Fibroblast of peridontal ligament (primary cell): Measurements from ENCODE around the gene DCAKD.

Experiments used
- DNase-seq: peaks from one replicate; pipeline ENCODE4 v3.0.0-alpha.2; 2010; ENCODE audit errors: extremely low read depth

The DCAKD gene

GRCh38 chr17:45004388-45004787 is 47.0 kb downstream of the DCAKD start:
- DNase-seq: no peak

- DNase-seq: no peak
Observed at GRCh38 chr17:45003877-45004276, 47.6 kb downstream of the DCAKD start.

- no peak for DNase-seq
Observed at GRCh38 chr17:45001310-45001709, 50.1 kb downstream of the DCAKD start.

- no peak for DNase-seq
Observed at GRCh38 chr17:44999433-44999832, 52.0 kb downstream of the DCAKD start.

DNA sequence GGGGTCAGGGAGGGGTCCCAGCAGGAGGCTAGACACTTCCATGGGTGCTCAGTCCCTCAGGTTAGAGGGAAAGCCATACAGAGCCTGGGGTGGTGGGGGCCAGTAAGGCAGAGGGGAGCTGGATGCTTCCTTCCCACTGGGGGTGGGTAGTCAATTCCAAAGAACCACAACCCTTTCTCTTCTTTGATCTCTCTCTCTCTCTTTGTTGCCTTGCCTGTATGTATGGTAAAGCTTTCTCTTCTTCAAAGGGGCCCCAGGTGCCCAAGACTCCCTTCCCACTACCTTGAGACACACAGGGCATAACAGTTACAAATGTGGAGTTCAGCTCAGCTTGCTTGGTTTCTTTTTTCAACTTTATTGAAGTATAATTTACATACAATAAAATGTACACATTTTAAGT is 52.8 kb downstream of the DCAKD start:
- DNase-seq: no peak

DNA sequence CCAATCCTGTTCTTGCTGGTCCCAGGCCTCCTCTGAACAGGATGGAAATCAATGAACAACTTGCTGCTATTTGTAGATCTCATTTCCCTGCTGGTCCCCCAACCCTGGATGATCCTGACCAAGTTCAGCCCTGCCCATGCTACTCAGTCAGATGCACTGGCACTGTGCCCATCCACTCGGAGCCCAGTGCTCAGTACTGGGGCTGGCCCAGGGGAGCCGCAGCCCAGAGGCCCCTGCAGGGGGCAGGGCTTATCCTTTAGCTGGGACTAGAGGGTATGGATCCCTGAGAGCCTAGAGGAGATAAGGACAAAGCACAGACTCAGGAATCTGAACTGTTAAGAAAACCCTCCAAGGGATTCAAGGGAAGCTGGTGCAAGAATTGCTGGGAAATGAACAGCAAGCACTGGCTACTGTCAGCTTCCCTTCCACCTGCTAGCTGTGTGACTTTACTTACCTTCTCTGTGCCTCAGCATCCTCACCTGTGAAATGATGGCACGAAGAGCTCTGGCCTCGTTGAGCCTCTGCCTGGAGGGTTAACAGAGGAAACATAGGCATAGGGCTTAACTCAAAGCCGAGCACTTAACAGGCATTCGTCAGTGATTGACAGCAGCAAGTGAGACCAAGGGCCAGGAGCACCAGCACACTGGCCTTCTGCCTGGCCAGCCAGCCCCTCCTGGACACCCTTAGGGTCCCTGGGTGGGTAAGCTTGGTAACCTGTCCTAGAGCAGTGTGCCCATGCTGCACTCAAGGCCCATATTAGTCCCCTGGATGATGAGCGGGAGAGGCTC is 53.5 kb downstream of the DCAKD start:
- no peak for DNase-seq

DNA sequence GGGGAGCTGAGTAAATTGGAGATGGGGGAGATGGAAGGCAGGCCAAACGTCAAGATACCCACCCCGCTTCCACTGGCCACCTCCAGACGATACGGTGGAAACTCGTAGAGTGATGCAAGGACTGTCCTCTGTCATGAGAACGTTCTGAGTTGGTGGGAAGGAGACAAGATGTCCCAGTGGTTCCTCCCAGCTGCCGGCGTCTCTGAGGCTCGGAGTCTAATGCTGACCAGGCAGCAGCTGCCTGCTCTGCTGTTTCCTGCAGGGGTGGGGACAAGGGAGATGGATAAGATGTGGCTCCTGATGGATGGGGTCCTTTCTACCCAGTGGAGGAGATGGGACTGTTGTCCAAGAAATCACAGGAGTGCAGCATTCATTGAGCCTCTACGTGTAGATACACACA is 55.1 kb downstream of the DCAKD start:
- DNase-seq: no peak

DNA sequence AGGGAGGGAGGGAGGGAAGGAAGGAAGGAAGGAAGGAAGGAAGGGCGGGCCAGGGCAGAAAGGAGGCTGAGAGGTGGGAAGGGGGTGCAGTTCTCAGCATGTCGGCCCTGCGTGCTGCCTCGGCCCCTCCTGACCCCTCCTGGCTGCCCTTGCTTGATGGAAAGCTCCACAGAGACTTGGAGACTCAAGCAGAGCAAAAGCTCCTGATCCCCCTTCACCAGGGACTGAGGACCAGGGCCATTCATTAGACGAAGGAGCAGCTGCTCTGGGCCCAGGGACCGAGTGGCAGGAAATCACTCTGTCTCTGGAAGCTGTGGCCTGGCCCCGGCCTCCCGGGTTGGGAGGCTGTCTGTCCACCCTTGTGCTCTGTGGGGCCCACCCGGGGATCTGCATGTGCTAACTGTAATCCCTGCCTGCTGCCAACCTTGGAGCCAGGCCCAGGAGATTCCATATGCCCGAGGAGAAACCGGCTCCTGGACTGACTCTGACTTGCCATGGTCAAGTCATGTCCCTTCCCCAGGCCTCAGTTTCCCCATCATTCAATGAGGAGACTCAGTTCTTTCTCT is 55.9 kb downstream of the DCAKD start:
- DNase-seq: no peak

GRCh38 chr17:44992242-44992939 is 59.0 kb downstream of the DCAKD start:
- no peak for DNase-seq

GRCh38 chr17:44990994-44991393 is 60.4 kb downstream of the DCAKD start:
- DNase-seq: no peak

DNA sequence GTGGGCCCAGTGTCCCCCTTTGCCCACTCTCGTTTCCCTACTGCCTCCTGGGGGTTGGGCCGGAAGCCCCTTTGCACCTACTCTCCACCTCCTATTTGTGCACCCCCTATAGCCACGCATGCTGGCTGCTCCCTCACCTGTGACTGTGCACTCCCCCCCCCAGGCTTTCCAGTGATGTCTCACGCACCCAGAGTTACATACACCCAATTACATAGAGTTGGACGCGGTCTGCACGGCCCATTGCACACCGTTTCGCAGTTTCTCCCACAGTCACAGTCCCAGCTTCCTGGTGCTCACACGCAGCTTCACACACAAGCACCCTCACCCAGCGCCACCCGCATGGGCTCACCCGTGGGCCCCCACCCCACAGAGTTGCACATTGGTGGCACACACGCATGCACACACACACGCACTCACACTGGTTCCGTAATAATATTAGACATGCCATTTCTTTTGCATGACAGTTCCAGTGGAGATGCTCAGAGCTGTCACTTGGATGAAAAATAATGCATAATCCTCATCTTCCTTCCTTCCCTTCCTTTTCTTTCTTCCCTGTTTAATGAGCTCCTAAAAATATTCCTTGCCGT is 61.8 kb downstream of the DCAKD start:
- DNase-seq: no peak

DNA sequence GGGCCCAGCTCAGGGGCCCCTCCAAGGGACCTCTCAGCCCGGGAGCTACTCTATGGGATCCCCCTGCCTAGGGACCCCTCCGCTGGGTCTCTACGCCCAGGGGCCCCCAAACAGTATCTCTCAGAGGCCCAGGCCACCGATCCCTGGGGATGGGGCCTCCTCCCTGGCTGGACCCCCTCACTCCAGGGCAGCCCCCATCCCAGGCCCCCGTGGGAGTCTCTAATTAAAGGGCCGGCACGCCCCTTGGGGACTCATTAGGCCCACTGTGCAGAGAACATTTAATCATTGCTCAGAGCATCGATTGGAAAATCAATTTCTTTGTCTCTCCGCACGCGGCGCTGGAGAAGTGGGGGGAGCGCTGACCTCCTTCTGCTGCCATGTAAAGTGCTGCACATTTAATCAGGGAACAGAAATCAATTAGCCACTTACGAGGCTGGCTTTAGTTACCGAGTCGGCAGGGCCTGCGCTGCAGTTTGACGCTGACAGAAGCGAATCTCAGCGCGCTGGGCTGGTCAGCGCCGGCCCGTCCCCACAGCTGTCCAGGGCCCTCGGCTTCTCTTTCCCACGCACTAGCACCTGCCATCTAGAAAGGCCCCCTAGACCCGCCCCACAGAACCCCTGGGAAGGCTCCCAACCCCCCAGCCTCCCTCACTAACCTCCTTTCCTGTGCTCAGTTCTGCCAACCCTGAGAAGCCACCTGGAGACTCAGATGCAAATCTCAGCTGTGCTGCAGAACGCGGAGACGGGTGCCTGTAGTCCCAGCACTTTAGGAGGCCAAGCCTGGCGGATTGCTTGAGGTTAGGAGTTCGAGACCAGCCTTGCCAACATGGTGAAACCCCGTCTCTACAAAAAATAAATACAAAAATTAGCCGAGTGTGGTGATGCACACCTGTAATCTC is 63.1 kb downstream of the DCAKD start:
- DNase-seq: no peak

GRCh38 chr17:44983563-44983962 is 67.9 kb downstream of the DCAKD start:
- no peak for DNase-seq

- DNase-seq: no peak
Observed at GRCh38 chr17:44982113-44982702, 69.2 kb downstream of the DCAKD start.

- peak; percentile 74 for DNase-seq
Observed at GRCh38 chr17:44981221-44981968, 70.0 kb downstream of the DCAKD start.

DNA sequence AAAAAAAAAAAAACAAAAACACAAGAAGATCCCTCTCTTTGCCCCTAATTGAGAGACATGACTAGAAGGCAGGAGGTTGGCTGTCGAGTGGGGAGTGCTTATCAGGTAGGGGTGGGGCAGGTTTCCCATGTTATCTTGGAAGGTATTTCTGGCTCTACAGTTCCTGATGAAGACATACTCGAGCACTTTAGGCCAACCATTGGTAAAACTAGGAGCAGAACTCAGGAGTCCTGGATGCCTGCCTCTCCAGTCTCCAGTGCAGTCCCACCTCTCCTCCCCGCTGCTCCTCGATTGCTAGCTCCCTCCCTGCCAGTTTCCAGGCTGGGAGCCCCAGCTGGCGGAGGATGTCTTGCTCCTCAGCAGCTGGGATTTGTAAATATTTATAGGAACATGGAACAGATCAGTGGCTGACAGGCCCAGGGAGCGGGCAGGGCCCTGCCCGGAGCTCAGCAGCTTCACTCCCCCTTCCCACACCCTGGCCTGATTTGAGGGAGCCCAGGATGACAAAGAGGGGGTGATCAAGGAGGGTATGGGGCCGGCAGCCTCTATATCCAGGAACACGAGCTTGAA is 71.9 kb downstream of the DCAKD start:
- peak; percentile 56 for DNase-seq

- DNase-seq: no peak
Observed at GRCh38 chr17:44978807-44979206, 72.6 kb downstream of the DCAKD start.

GRCh38 chr17:44977814-44978550 is 73.5 kb downstream of the DCAKD start:
- no peak for DNase-seq

DNA sequence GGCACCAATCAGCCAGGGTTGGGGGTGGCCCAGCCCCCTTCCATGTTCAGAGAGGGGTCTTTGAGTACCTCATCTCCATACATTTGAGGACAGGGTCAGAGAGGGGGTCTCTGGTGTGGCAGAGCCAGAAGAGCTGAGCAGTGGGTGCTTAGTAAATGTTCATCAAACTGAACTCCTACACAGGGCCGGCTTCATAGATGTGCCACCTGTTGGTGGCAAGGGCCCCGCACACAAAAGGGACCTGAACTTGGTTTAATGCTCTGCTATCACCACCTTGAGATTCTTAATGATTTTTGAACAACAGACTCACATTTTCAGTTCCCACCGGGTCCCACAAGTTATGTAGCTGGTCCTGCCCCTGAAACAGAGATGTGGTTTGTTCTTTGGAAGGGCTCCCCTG is 74.4 kb downstream of the DCAKD start:
- no peak for DNase-seq
